HepG2 (cell line): ENCODE data around the gene PLCG1. TPM values are rescaled to one million over a fixed set of nuclear protein-coding genes. Genes with fewer than 3 reads are reported as not detected.

Experiments used
- ATAC-seq: fragments of 200-7000 bp; cut with Tn5 transposase; 3 replicates; pipeline ENCODE4 v1.9.1; 2020; ENCODE audit warnings: mild to moderate bottlenecking, moderate library complexity
- BruUV-seq: library from RNA; stranded (reverse); fragments of 400-500 nt; replicated peaks from 2 replicates; lab custom pipeline; 2021; lab: Mats Ljungman, UMichigan
- CTCF ChIA-PET: fragments of 300-600 bp; formaldehyde crosslinking; extraction: SDS; loops from one replicate; lab custom pipeline; 2021; ENCODE audit warnings: low total read pairs, inconsistent platforms, low intra/inter-chr PET ratio; lab: Yijun Ruan, JAX
- POLR2A ChIA-PET: fragments of 350-600 bp; sonication (Branson Sonifier 250); formaldehyde crosslinking; loops from one replicate; lab custom pipeline; 2020; ENCODE audit warnings: antibody characterized with exemption, inconsistent platforms; lab: Yijun Ruan, JAX
- DNase-seq: peaks from one replicate; pipeline ENCODE4 v3.0.0-alpha.2; 2015; ENCODE audit warnings: low spot score
- FAIRE-seq: peaks from 3 replicates; lab custom pipeline; 2011; peaks lifted over from hg19 to GRCh38; lab: Jason Lieb, UNC
- H2AFZ ChIP-seq: one replicate; pipeline ENCODE4 v1.6.1; 2011; ENCODE audit warnings: low read length, inconsistent platforms
- H3K27ac ChIP-seq: fragments of 300-600 bp; 3 replicates; pipeline ENCODE4 v1.8.0; 2011; ENCODE audit warnings: mixed run types, mild to moderate bottlenecking, mixed read lengths, low read length, inconsistent platforms; ENCODE audit not compliant: insufficient read depth; ENCODE audit errors: extremely low read length
- H3K27me3 ChIP-seq, 2 experiments: fragments of 200-600 bp in 1 of 2; 2 replicates in 1 of 2; 3 replicates in 1 of 2; pipeline versions ENCODE4 v1.6.0 to v1.8.0; 2011; ENCODE audit warnings: low read length in 2 of 2, mild to moderate bottlenecking in 2 of 2, moderate library complexity in 2 of 2, inconsistent platforms in 1 of 2; ENCODE audit not compliant: insufficient read depth in 2 of 2, control insufficient read depth in 1 of 2
- H3K36me3 ChIP-seq, 2 experiments: fragments of 200-600 bp in 1 of 2; replicated peaks in 1 of 2; 2 replicates in 1 of 2; 3 replicates in 1 of 2; pipeline versions ENCODE4 v1.5.1 to v1.8.0; 2011; ENCODE audit warnings: low read length in 2 of 2, inconsistent platforms in 1 of 2; ENCODE audit not compliant: insufficient read depth in 2 of 2, control insufficient read depth in 1 of 2
- H3K4me1 ChIP-seq: 2 replicates; pipeline ENCODE4 v1.5.1; 2012; ENCODE audit warnings: low read length, inconsistent platforms; ENCODE audit not compliant: insufficient read depth
- H3K4me2 ChIP-seq: 2 replicates; pipeline ENCODE4 v1.6.0; 2011; ENCODE audit warnings: low read depth, low read length, inconsistent platforms
- H3K4me3 ChIP-seq, 3 experiments: fragments of 200-600 bp in 1 of 3; sonication (generic), shearing (Covaris generic) in 1 of 3; replicated peaks in 1 of 3; 2 replicates each; pipeline ENCODE4 v1.5.1; 2011 to 2016; ENCODE audit warnings: low read length in 3 of 3, inconsistent platforms in 2 of 3, low read depth in 2 of 3, mild to moderate bottlenecking in 2 of 3, control low read depth in 1 of 3, mixed read lengths in 1 of 3; ENCODE audit not compliant: insufficient read depth in 1 of 3
- H3K79me2 ChIP-seq: one replicate; pipeline ENCODE4 v1.6.1; 2011; ENCODE audit warnings: low read length, inconsistent platforms; ENCODE audit not compliant: insufficient read depth
- H3K9ac ChIP-seq: 2 replicates; pipeline ENCODE4 v1.6.0; 2011; ENCODE audit warnings: mild to moderate bottlenecking, low read depth, low read length, inconsistent platforms; ENCODE audit not compliant: insufficient read depth
- H3K9me3 ChIP-seq: 2 replicates; pipeline ENCODE4 v1.5.1; 2012; ENCODE audit warnings: mild to moderate bottlenecking, low read length
- H4K20me1 ChIP-seq: 2 replicates; pipeline ENCODE4 v1.6.0; 2011; ENCODE audit warnings: inconsistent platforms, mild to moderate bottlenecking, low read length, moderate library complexity; ENCODE audit not compliant: insufficient read depth
- ATF1 ChIP-seq: IDR thresholded peaks from 2 replicates; pipeline ENCODE4 v1.6.1; 2016; ENCODE audit warnings: mild to moderate bottlenecking, control low read depth
- CC2D1A ChIP-seq: sonication (generic); formaldehyde crosslinking; IDR thresholded peaks from 2 replicates; pipeline ENCODE4 v1.8.1; 2023; ENCODE audit warnings: mild to moderate bottlenecking, missing genetic modification reagents
- CREBL2 ChIP-seq: sonication (generic); formaldehyde crosslinking; IDR thresholded peaks from 2 replicates; pipeline ENCODE4 v1.8.1; 2023; ENCODE audit warnings: missing genetic modification reagents, mild to moderate bottlenecking, borderline replicate concordance
- FOXO4 ChIP-seq: sonication (generic); formaldehyde crosslinking; conservative IDR thresholded peaks from 2 replicates; pipeline ENCODE4 v1.8.1; 2023; ENCODE audit warnings: missing genetic modification reagents
- KLF13 ChIP-seq: sonication (generic); formaldehyde crosslinking; IDR thresholded peaks from 2 replicates; pipeline ENCODE4 v1.4.0; 2020; ENCODE audit warnings: mild to moderate bottlenecking, missing genetic modification reagents
- MATR3 ChIP-seq: sonication (generic); formaldehyde crosslinking; IDR thresholded peaks from 2 replicates; pipeline ENCODE4 v1.4.0; 2020; ENCODE audit warnings: missing genetic modification reagents
- MEF2D ChIP-seq: sonication (generic); formaldehyde crosslinking; IDR thresholded peaks from 2 replicates; pipeline ENCODE4 v1.5.1; 2020; ENCODE audit warnings: mild to moderate bottlenecking, missing genetic modification reagents
- NR2C2 ChIP-seq: sonication (generic); formaldehyde crosslinking; IDR thresholded peaks from 2 replicates; pipeline ENCODE4 v1.4.0; 2020; ENCODE audit warnings: missing genetic modification reagents, mild to moderate bottlenecking, moderate library complexity, borderline replicate concordance
- RFX3 ChIP-seq: IDR thresholded peaks from 2 replicates; pipeline ENCODE4 v1.6.1; 2016; ENCODE audit warnings: missing biosample characterization, missing genetic modification reagents
- ZFP1 ChIP-seq: IDR thresholded peaks from 2 replicates; pipeline ENCODE4 v1.6.1; 2016
- ZNF354B ChIP-seq: sonication (generic); formaldehyde crosslinking; IDR thresholded peaks from 2 replicates; pipeline ENCODE4 v1.8.0; 2022; ENCODE audit warnings: mild to moderate bottlenecking, missing genetic modification reagents
- ZNF513 ChIP-seq: sonication (generic); formaldehyde crosslinking; conservative IDR thresholded peaks from 2 replicates; pipeline ENCODE4 v1.5.0; 2020; ENCODE audit warnings: missing genetic modification reagents
- ZNF605 ChIP-seq: sonication (generic); formaldehyde crosslinking; IDR thresholded peaks from 2 replicates; pipeline ENCODE4 v1.8.0; 2022; ENCODE audit warnings: mild to moderate bottlenecking, missing genetic modification reagents
- WGBS: methylation state at CpG from one replicate; pipeline ENCODE4 v1.1.6; 2017; ENCODE audit warnings: low lambda C conversion rate; 5-methylcytosine and 5-hydroxymethylcytosine counted together
- in situ Hi-C: cut with HindIII; loops from 2 replicates; pipeline ENCODE4 v1.10.0; 2017; ENCODE audit warnings: low pct_unique_long_range_greater_than_20kb; ENCODE audit not compliant: extremely low pct_ligation_motif_present
- intact Hi-C: fragments of 100-400 bp; cut with micrococcal nuclease; formaldehyde crosslinking; loops from one replicate; pipeline ENCODE4 v1.10.0; 2022; ENCODE audit not compliant: unreplicated experiment
- polyA plus RNA-seq, 8 experiments: library from polyadenylated mRNA; depleted of rRNA in 3 of 8; stranded (reverse) in 7 of 8; unstranded in 1 of 8; fragments of >200 nt; fragmentation: Illumina TruSeq in 4 of 8; extraction: Trizol in 4 of 8; gene quantifications; 2 replicates each; pipeline versions ENCODE4 v1.2.1 to v1.2.3, GENCODE V29; 2011 to 2016; ENCODE audit warnings: low read depth in 4 of 8, missing spikeins in 1 of 8, mixed read lengths in 1 of 8; ENCODE audit not compliant: insufficient read depth in 1 of 8
- total RNA-seq, 5 experiments: library from RNA; depleted of rRNA; stranded (reverse); fragments of >200 nt; fragmentation: Illumina TruSeq; extraction: Trizol; gene quantifications; 2 replicates each; pipeline ENCODE4 v1.2.3, GENCODE V29; 2016; ENCODE audit warnings: low read depth in 1 of 5

PLCG1 gene
- total and polyA plus RNA-seq, 2 of the 13 experiments (the other 11 are each of a cell fraction or from before 2014, with no cell fraction given): 85.3 to 158 TPM

GRCh38 chr20:41176711-41177552 is 39.6 kb downstream of the PLCG1 start:
- intact Hi-C loops: no loop called here
- H3K79me2 ChIP-seq: no peaks in the 10 kb centered on the region
- H4K20me1 ChIP-seq: peaks cover 10% of the 10 kb centered on the region; the same call in 1 of the 2 replicates
- no peak overlapping the region for H3K4me2 ChIP-seq
- no peak overlapping the region for H3K9ac ChIP-seq
- ChIA-PET CTCF (no interaction called here), POLR2A (interaction anchor here (1.6 kb wide), 1 partner anchor 40 kb away, joined by 3 read pairs; no protein-coding TSS in a partner anchor)
- FAIRE-seq (peak; percentile 26), ATAC-seq (no peak), DNase-seq (no peak)
- peaks cover 25 to 46% of the 10 kb centered on the region in 2 experiments for H3K36me3 ChIP-seq
- no peaks in the 10 kb centered on the region for H3K27me3 ChIP-seq
- no TSS peak for BruUV-seq
- no peak overlapping the region for H3K27ac ChIP-seq
- WGBS: 89% methylated on average over 8 of the region's 8 CpGs
- peaks cover 12% of the 10 kb centered on the region for H3K4me1 ChIP-seq
- H3K9me3 ChIP-seq: no peaks in the 10 kb centered on the region
- no peak overlapping the region for H2AFZ ChIP-seq
- in situ Hi-C loops: no loop called here
- H3K4me3 ChIP-seq: no peak overlapping the region
- TF ChIP-seq NR2C2 (CRISPR knock-in tag): no peak
- no peak for TF ChIP-seq CREBL2
- no peak for TF ChIP-seq ZNF354B (CRISPR knock-in tag)
- TF ChIP-seq MATR3: no peak
- TF ChIP-seq FOXO4 (CRISPR knock-in tag): 0 out of 2 replicates have a peak, but pooled peaks have one; percentile 16
- no peak for TF ChIP-seq MEF2D (CRISPR knock-in tag)
- no peak for TF ChIP-seq KLF13 (CRISPR knock-in tag)
- no peak for TF ChIP-seq ATF1 (CRISPR knock-in tag)
- no peak for TF ChIP-seq CC2D1A (CRISPR knock-in tag)
- no peak for TF ChIP-seq RFX3
- TF ChIP-seq ZFP1 (CRISPR knock-in tag): no peak
- TF ChIP-seq ZNF513 (CRISPR knock-in tag): no peak
- TF ChIP-seq ZNF605 (CRISPR knock-in tag): no peak
